Endothelial cell of umbilical vein (primary cell): ENCODE results near the gene EVC2. TPM values are rescaled to one million over a fixed set of nuclear protein-coding genes. Genes with fewer than 3 reads are reported as not detected.

Experiments
- BruUV-seq: library from RNA; stranded (reverse); fragments of 400-500 nt; replicated peaks from 2 replicates; lab custom pipeline; 2021; lab: Mats Ljungman, UMichigan
- CTCF ChIA-PET: fragments of 300-600, 350-600 bp; sonication (Branson Sonifier 250); formaldehyde crosslinking; loops from one replicate; lab custom pipeline; 2021; ENCODE audit warnings: antibody characterized with exemption, inconsistent platforms; lab: Charles Lee
- POLR2A ChIA-PET: fragments of 300-600, 350-600 bp; sonication (Branson Sonifier 250); formaldehyde crosslinking; loops from one replicate; lab custom pipeline; 2021; ENCODE audit warnings: antibody characterized with exemption, inconsistent platforms; lab: Charles Lee
- DNase-seq: peaks from one replicate; pipeline ENCODE4 v3.0.0-alpha.2; 2011; ENCODE audit warnings: low read depth, low spot score
- FAIRE-seq: peaks from 2 replicates; lab custom pipeline; 2011; peaks lifted over from hg19 to GRCh38; lab: Jason Lieb, UNC
- H2AFZ ChIP-seq: 2 replicates; pipeline ENCODE4 v1.6.0; 2012; ENCODE audit warnings: low read depth, low read length, control low read depth, inconsistent platforms
- H3K27ac ChIP-seq: 2 replicates; pipeline ENCODE4 v1.5.1; 2011; ENCODE audit warnings: low read depth, mild to moderate bottlenecking, control low read depth, low read length, moderate library complexity; ENCODE audit not compliant: insufficient read depth
- H3K27me3 ChIP-seq, 2 experiments: 2 replicates each; pipeline versions ENCODE4 v1.6.0 to v1.6.1; 2011; ENCODE audit warnings: low read length in 2 of 2, mixed read lengths in 1 of 2; ENCODE audit not compliant: control insufficient read depth in 2 of 2, insufficient read depth in 2 of 2
- H3K36me3 ChIP-seq, 2 experiments: 2 replicates in 1 of 2; 3 replicates in 1 of 2; pipeline ENCODE4 v1.5.1; 2011; ENCODE audit warnings: low read length in 2 of 2, mild to moderate bottlenecking in 1 of 2, moderate library complexity in 1 of 2; ENCODE audit not compliant: control insufficient read depth in 2 of 2, insufficient read depth in 2 of 2; ENCODE audit errors: extremely low read depth in 1 of 2
- H3K4me1 ChIP-seq: 3 replicates; pipeline ENCODE4 v1.5.1; 2011; ENCODE audit warnings: mild to moderate bottlenecking, low read length; ENCODE audit not compliant: control insufficient read depth, insufficient read depth; ENCODE audit errors: extremely low read depth
- H3K4me2 ChIP-seq: 2 replicates; pipeline ENCODE4 v1.6.1; 2011; ENCODE audit warnings: low read length, control low read depth, mixed read lengths; ENCODE audit not compliant: insufficient read depth
- H3K4me3 ChIP-seq, 3 experiments: fragments of 200-600 bp in 1 of 3; sonication (generic), shearing (Covaris generic) in 1 of 3; replicated peaks in 1 of 3; 2 replicates each; pipeline ENCODE4 v1.5.1; 2011 to 2016; ENCODE audit warnings: control low read depth in 3 of 3, low read length in 3 of 3, mild to moderate bottlenecking in 2 of 3, inconsistent platforms in 1 of 3, low read depth in 1 of 3, moderate library complexity in 1 of 3; ENCODE audit not compliant: insufficient read depth in 1 of 3
- H3K79me2 ChIP-seq: 2 replicates; pipeline ENCODE4 v1.6.0; 2012; ENCODE audit warnings: low read length, inconsistent platforms; ENCODE audit not compliant: control insufficient read depth, insufficient read depth
- H3K9ac ChIP-seq: replicated peaks from 2 replicates; pipeline ENCODE3; 2011; ENCODE audit warnings: low read length, control low read depth; ENCODE audit not compliant: insufficient read depth; ENCODE audit errors: extremely low read depth
- H3K9me1 ChIP-seq: replicated peaks from 3 replicates; pipeline ENCODE4 v1.6.0; 2011; ENCODE audit warnings: mild to moderate bottlenecking, low read length; ENCODE audit not compliant: control insufficient read depth, insufficient read depth; ENCODE audit errors: extremely low read depth
- H3K9me3 ChIP-seq: replicated peaks from 2 replicates; pipeline ENCODE4 v1.5.1; 2012; ENCODE audit warnings: low read length, inconsistent platforms; ENCODE audit not compliant: control insufficient read depth, insufficient read depth
- H4K20me1 ChIP-seq: replicated peaks from 2 replicates; pipeline ENCODE3; 2011; ENCODE audit warnings: mild to moderate bottlenecking, low read length; ENCODE audit not compliant: control insufficient read depth, insufficient read depth; ENCODE audit errors: extremely low read depth
- CTCF ChIP-seq, 2 donors: IDR thresholded peaks; 1 replicate in 1 of 2; 2 replicates in 1 of 2; pipeline ENCODE4 v1.5.1; 2011; ENCODE audit warnings: low read length in 2 of 2, mild to moderate bottlenecking in 2 of 2, moderate library complexity in 2 of 2, control low read depth in 1 of 2, inconsistent platforms in 1 of 2, low read depth in 1 of 2; ENCODE audit not compliant: insufficient read depth in 1 of 2; ENCODE audit errors: extremely low read depth in 1 of 2
- EZH2 ChIP-seq: IDR thresholded peaks from 2 replicates; pipeline ENCODE4 v1.6.1; 2012; ENCODE audit warnings: borderline replicate concordance, low read depth, mild to moderate bottlenecking, moderate library complexity, low read length, inconsistent platforms; ENCODE audit not compliant: severe bottlenecking
- FOS ChIP-seq: IDR thresholded peaks from 2 replicates; pipeline ENCODE4 v1.6.1; 2011; ENCODE audit warnings: mild to moderate bottlenecking, low read length, moderate library complexity, borderline replicate concordance; ENCODE audit not compliant: insufficient read depth
- GATA2 ChIP-seq: IDR thresholded peaks from 2 replicates; pipeline ENCODE4 v1.7.0; 2011; ENCODE audit warnings: low read depth, mild to moderate bottlenecking, moderate library complexity, mixed read lengths, low read length; ENCODE audit not compliant: insufficient read length, insufficient read depth
- JUN ChIP-seq: IDR thresholded peaks from 2 replicates; pipeline ENCODE4 v1.6.1; 2011; ENCODE audit warnings: borderline replicate concordance, low read depth; ENCODE audit not compliant: insufficient read length, insufficient read depth
- POLR2A ChIP-seq: IDR thresholded peaks from 2 replicates; pipeline ENCODE4 v1.6.1; 2012; ENCODE audit warnings: low read depth, mild to moderate bottlenecking, control low read depth, low read length
- POLR2AphosphoS5 ChIP-seq: IDR thresholded peaks from 2 replicates; pipeline ENCODE4 v1.6.1; 2012; ENCODE audit warnings: low read depth, mild to moderate bottlenecking, control low read depth, low read length, moderate library complexity; ENCODE audit not compliant: insufficient read depth
- dilution Hi-C: fragments of 300-500 bp; cut with MboI; formaldehyde crosslinking; loops from one replicate; pipeline ENCODE4 v1.15.0; 2019; ENCODE audit warnings: low sequenced_read_pairs; ENCODE audit not compliant: extremely low pct_ligation_motif_present
- intact Hi-C: fragments of 100-400 bp; cut with micrococcal nuclease; formaldehyde crosslinking; loops from one replicate; pipeline ENCODE4 v1.10.0; 2022
- polyA plus RNA-seq, 4 experiments: library from polyadenylated mRNA; depleted of rRNA in 3 of 4; stranded (reverse) in 3 of 4; unstranded in 1 of 4; fragments of >200 nt; gene quantifications; 2 replicates each; pipeline versions ENCODE4 v1.2.1 to v1.2.3, GENCODE V29; 2011 to 2012; ENCODE audit warnings: missing spikeins in 1 of 4
- total RNA-seq: library from RNA; stranded (reverse); gene quantifications from 2 replicates; pipeline ENCODE4 v1.2.3, GENCODE V29; 2021
- TF ChIP-seq, protein P1 (sequence below): IDR thresholded peaks from 2 replicates; pipeline ENCODE4 v1.6.1; 2011; ENCODE audit not compliant: insufficient read depth, insufficient read length

EVC2 gene
- total and polyA plus RNA-seq, 2 donors (not counting 3 experiments of a cell fraction or from before 2014, with no cell fraction given) = 1.7 to 8.8 TPM

GRCh38 chr4:5543681-5544080 is 164.7 kb downstream of the EVC2 start:
- Histone ChIP-seq H3K79me2 (no peaks in the 10 kb centered on the region), H3K27ac (no peak overlapping the region), H3K4me1 (no peaks in the 10 kb centered on the region), H3K36me3 (no peaks in the 10 kb centered on the region), H4K20me1 (no peaks in the 10 kb centered on the region), H3K9me3 (no peaks in the 10 kb centered on the region), H3K9ac (no peak overlapping the region), H3K27me3 (no peaks in the 10 kb centered on the region), H3K4me3 (no peak overlapping the region), H2AFZ (no peak overlapping the region), H3K9me1 (no peaks in the 10 kb centered on the region), H3K4me2 (no peak overlapping the region)
- FAIRE-seq (no peak), DNase-seq (no peak)
- TF ChIP-seq JUN = no peak
- TF ChIP-seq POLR2AphosphoS5 = no peak
- no peak for TF ChIP-seq POLR2A
- intact Hi-C loops = no loop called here
- dilution Hi-C loops = no loop called here
- POLR2A ChIA-PET = no interaction called here
- no TSS peak for BruUV-seq
- CTCF ChIA-PET = no interaction called here

- no peaks in the 10 kb centered on the region for H3K4me1 ChIP-seq
- no TSS peak for BruUV-seq
- H3K79me2 ChIP-seq = no peaks in the 10 kb centered on the region
- H3K36me3 ChIP-seq = no peaks in the 10 kb centered on the region
- no peaks in the 10 kb centered on the region for H4K20me1 ChIP-seq
- no peak overlapping the region for H3K9ac ChIP-seq
- intact Hi-C loops = no loop called here
- TF ChIP-seq, protein P1, sequence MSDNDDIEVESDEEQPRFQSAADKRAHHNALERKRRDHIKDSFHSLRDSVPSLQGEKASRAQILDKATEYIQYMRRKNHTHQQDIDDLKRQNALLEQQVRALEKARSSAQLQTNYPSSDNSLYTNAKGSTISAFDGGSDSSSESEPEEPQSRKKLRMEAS = no peak
- no peak for TF ChIP-seq FOS
- no peak for TF ChIP-seq EZH2
- TF ChIP-seq GATA2 = no peak
- no peak for TF ChIP-seq POLR2AphosphoS5
- TF ChIP-seq CTCF (IDR thresholded peaks at IDR 0.05; ENCODE audit: extremely low read depth in 1 of 2, insufficient read depth in 1 of 2, low read depth in 1 of 2, low read length in 2 of 2) = no peak
- no peak overlapping the region for H2AFZ ChIP-seq
- no peaks in the 10 kb centered on the region for H3K9me3 ChIP-seq
- CTCF ChIA-PET = no interaction called here
- DNase-seq (no peak), FAIRE-seq (no peak)
- POLR2A ChIA-PET = no interaction called here
- no peak overlapping the region for H3K27ac ChIP-seq
- no peak overlapping the region for H3K4me3 ChIP-seq
- no peak overlapping the region for H3K4me2 ChIP-seq
- no peaks in the 10 kb centered on the region for H3K9me1 ChIP-seq
- dilution Hi-C loops = no loop called here
- H3K27me3 ChIP-seq = no peaks in the 10 kb centered on the region
Measured at GRCh38 chr4:5541169-5541568, 167.2 kb downstream of the EVC2 start.
